HT-29 (cell line): ENCODE measurements around the gene NCAM1. TPM values are rescaled to one million over a fixed set of nuclear protein-coding genes. Genes with fewer than 3 reads are reported as not detected.
"Not testable (repeated sequence)": the region's sequence is repeated elsewhere in the genome, so short reads cannot be mapped to it uniquely, and the experiment has no call there.

Source experiments
- DNase-seq: peaks from one replicate; pipeline ENCODE4 v3.0.0-alpha.2; 2015; ENCODE audit warnings: low spot score
- total RNA-seq: library from RNA; depleted of rRNA; stranded (reverse); fragments of >200 nt; shearing (Covaris generic); gene quantifications from 2 replicates; pipeline ENCODE4 v1.2.3, GENCODE V29; 2014

The NCAM1 gene
- total RNA-seq, 1 experiment from 2014 or later = not detected

GRCh38 chr11:113021111-113021510 lies 59.9 kb downstream of the NCAM1 start:
- no peak for DNase-seq

DNA sequence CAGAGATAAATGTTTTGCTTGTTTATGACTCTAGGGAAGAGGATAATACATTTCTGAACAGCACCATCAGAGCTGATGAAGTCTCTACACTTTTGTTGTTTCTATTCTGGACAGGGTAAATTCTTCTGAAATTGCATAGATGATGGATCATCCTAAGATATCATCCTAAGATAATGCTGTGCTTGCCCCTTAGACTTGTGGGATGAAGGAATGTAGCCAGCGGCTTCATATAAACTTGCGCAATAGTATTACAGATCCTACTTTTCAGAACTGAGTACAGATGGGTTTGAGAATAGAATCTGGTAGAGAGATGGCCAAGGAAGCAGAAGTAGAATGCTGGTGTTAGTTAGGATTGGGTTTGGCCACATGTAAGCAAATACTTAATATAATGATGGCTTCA lies 61.0 kb downstream of the NCAM1 start:
- no peak for DNase-seq

DNA sequence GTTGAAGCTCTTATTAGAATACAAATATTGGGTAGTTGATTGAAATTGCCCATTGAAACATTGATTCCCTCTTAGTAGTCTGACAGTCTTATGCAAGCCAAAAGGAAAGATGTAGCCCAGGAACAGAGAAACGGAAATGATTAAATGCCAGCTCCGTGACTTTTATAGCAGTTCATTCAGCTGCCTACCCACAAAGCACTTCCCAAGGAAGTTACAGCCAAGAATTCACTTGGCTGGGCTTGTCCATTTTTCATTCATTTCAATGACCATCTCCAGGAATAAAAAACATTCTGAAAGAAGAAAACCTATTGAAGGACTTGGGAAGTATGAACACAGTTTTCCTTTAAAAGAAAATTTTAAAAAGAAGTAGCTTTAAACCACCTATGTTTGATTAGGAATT lies 62.0 kb downstream of the NCAM1 start:
- no peak for DNase-seq

GRCh38 chr11:113023986-113024385 lies 62.8 kb downstream of the NCAM1 start:
- DNase-seq = no peak

GRCh38 chr11:113026778-113027177 lies 65.6 kb downstream of the NCAM1 start:
- no peak for DNase-seq

DNA sequence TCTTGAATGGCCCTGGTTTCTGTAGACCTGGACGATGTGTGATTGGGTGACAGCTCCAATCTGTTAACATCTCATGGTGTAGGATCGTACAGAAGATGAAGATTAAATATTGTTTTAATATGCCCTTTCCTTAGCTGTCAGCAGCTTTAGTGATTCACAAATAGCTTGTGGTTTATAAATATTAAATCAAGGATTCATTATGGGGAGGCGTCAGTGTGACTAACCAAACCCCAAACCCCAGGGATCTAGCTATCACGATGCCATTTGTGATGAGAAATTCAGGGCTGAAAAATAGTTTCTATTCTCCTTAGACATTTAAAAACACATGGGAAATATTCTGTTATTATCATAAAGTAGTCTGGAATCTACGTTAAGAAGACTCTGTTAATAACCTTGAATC lies 73.4 kb downstream of the NCAM1 start:
- DNase-seq = no peak

DNA sequence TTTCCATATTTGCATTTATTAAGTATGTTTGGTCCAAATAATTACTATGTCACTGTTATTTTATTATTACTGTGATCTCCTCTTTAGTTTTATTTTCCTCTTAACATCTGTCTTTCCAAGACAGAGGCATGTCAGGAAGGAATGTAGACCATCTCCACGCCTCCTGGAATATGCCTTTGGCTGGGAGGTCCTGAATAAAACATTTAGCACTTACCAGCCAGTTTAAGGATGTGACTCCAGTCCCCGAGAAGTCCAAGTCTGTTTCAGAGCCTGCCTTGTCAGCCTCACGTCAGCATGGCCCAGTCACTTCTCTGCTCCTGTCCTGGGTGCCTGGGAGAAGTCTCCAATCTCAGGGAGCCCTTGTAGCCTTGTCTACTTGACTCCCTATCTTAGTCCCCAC lies 74.5 kb downstream of the NCAM1 start:
- no peak for DNase-seq

DNA sequence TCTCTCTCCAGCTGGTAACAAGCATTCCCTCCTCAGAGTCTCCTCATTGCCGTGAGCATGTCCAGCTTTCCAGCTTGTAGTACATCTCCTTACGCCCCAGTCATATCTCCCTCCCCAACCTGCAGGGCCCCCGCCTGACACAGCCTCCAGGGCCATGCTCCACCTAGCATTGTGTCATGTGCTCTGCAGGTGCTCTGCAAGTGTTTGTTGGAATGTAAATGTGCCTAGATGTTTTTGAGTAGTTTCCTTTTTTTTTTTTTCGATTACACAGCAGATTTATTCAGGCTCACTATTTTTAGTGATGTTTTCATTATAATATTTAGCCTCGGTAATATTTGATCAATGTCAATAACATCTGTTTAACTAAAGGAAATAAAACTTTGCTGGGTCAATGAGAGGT lies 82.5 kb downstream of the NCAM1 start:
- DNase-seq = no peak

- DNase-seq = no peak
Measured at GRCh38 chr11:113045146-113045545, 83.9 kb downstream of the NCAM1 start.

- DNase-seq = no peak
Measured at GRCh38 chr11:113046866-113047265, 85.6 kb downstream of the NCAM1 start.

- no peak for DNase-seq
Measured at GRCh38 chr11:113048820-113049768, 87.9 kb downstream of the NCAM1 start.

DNA sequence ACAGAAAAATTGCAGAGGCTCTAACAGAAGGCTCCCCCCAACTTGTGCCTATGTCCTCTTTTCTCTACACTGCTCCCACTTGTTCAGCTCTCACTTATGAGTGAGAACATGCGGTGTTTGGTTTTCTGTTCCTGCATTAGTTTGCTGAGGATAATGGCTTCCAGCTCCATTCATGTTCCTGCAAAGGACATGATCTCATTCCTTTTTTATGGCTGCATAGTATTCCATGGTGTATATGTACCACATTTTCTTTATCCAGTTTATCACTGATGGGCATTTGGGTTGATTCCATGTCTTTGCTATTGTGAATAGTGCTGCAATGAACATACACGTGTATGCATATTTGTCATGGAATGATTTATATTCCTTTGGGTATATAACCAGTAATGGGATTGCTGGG lies 91.8 kb downstream of the NCAM1 start:
- DNase-seq = not testable (repeated sequence)

DNA sequence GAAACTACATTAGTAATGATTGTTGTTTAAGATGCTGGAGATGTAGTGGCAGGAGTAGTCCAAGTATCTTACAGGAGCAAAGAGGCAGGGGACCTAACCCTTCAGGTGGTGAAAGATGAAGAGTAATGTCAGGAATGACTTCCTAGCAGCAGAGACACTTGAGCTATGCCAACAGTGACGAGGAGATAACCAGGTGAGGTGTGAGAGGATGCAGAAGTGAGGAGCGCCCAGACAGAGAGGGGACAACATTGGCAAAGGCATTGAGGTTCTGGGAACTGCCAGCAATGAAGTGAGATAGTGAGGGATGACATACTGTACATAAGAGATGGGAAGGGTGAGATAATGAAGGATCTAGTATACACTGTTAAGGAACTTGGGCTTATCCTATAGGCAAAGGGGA lies 95.8 kb downstream of the NCAM1 start:
- no peak for DNase-seq

- no peak for DNase-seq
Measured at GRCh38 chr11:113059548-113059947, 98.3 kb downstream of the NCAM1 start.

- no peak for DNase-seq
Measured at GRCh38 chr11:113065330-113065729, 104.1 kb downstream of the NCAM1 start.

DNA sequence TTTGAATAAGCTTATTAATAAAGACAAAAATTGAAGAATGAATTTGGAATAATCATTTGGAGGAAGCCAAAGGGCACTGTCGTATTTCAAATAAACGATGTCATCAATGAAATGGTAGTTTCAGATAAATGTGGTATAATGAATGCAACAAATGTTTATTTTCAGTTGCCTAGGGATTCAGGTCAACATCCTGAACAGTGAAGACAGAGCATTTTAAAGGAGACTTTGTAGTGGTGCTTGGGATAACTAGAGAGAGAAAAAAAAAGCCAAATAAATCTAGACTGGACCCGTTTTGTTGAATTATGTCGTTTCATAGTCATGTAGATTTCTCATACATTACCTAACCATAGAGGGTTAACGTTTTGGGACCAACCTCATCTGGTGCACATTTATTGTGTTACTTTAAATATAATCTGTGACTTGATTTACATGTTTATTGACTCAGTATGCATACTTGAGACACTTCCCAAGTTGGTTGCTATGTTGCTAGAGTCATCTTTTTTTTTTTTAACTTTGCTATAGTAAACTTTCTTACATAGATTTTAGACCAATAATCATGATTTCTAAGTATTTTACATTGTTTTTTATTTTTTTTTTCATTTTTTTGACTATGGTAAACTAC lies 111.1 kb downstream of the NCAM1 start:
- no peak for DNase-seq

- DNase-seq = no peak
Measured at GRCh38 chr11:113073290-113073953, 112.2 kb downstream of the NCAM1 start.

DNA sequence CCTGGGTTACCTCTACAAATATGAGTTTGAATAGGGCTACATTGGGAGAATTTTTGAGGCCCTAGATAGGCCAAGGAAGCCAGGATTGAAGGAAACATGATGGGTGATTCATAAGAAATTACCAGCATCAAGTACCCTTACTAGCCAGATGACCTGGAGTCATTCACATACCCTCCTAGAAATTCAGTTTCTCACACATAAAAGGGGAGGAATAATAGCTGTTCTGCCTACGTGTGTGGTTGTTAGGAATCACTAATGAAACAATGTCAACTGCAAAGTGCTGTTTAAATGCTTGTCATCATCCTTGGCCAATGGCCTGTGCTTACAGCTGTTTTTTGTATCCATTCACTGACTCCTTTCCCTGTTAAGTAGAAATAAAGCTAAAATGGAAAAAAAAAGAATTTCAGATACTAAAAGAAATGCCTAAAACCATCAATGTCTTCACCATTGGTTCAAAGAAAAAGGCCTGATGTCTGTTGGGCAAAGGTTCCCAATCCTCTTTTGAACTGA lies 114.4 kb downstream of the NCAM1 start:
- no peak for DNase-seq

- DNase-seq = no peak
Measured at GRCh38 chr11:113077379-113077778, 116.2 kb downstream of the NCAM1 start.

GRCh38 chr11:113082341-113082955 lies 121.2 kb downstream of the NCAM1 start:
- no peak for DNase-seq

- no peak for DNase-seq
Measured at GRCh38 chr11:113083571-113083970, 122.4 kb downstream of the NCAM1 start.

DNA sequence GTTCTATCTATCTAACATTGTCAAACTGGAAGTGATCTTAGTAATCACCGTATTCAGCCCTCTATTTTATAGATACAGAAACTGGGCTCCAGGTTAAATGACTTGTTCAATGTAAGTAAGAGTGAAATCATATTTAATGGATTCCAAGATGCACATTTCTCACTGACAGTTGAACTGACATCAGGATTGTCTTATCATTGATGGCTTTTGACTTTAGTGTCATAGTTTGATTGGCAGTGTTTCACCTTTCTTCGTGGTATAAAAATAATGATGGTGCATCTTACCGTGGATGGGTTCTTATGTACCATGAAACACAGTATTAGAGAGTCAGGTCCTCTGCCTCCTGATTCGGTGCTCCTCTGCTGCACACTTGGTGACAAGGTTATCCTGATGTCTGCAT lies 123.1 kb downstream of the NCAM1 start:
- no peak for DNase-seq
